ENCODE data around the gene TPD52L2. TPM values are rescaled to one million over a fixed set of nuclear protein-coding genes. Genes with fewer than 3 reads are reported as not detected.

TPD52L2 gene
- total RNA-seq, 4 donors from 2014 or later, result 85.9 to 101 (median 94.7) TPM

GRCh38 chr20:63854069-63854765 is 10.9 kb upstream of the TPD52L2 start:
- TF ChIP-seq CTCF (IDR thresholded peaks at IDR 0.05) (no peak), POLR2A (IDR thresholded peaks at IDR 0.05) (no peak)
- 4 to 6% methylated on average over 8 to 12 of the region's 17 CpGs for WGBS, 2 donors
- H3K4me3 ChIP-seq (ENCODE audit: low read depth, poor library complexity, severe bottlenecking), result no peak overlapping the region
- intact Hi-C loops (cut with DNase I; ENCODE audit: low total_unique reads), result no loop called here
- DNase-seq (ENCODE audit: low spot score in 2 of 2), result no peak

DNA sequence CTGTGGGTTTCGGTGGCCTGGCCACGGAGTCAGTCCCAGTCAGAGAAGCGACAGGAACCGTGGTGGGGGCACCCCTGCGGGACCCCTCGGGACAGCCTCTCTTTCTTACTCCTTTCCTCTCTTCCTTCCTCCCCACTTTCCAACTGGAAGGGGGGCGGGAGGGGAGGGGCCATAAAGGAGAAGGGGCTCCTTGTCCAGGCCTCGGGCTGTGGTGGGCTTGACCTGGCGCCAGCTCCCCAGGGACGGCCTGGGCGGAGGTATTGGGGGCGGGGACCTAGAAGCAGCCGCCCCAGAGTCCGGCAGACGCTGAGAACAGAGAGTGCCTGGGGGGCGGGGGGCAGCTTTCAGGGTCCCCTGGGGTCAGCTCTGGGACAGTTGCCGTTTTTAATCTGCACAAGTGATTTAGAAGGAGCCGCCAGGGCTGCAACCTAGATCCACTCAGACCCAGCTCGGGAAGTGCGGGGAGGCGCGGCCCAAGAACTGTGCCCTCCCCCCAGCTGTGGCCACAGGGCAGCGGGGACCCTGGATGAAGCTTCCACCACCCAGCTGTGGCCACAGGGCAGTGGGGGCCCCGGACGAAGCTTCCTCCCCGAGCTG is 10.2 kb upstream of the TPD52L2 start:
- H3K4me3 ChIP-seq (ENCODE audit: low read depth, poor library complexity, severe bottlenecking), result no peak overlapping the region
- no peak for DNase-seq (ENCODE audit: low spot score in 2 of 2)
- TF ChIP-seq CTCF (IDR thresholded peaks at IDR 0.05), result no peak
- TF ChIP-seq POLR2A (IDR thresholded peaks at IDR 0.05), result no peak
- intact Hi-C loops (cut with DNase I; ENCODE audit: low total_unique reads), result no loop called here
- 1 to 3% methylated on average over 12 to 15 of the region's 26 CpGs for WGBS, 2 donors

DNA sequence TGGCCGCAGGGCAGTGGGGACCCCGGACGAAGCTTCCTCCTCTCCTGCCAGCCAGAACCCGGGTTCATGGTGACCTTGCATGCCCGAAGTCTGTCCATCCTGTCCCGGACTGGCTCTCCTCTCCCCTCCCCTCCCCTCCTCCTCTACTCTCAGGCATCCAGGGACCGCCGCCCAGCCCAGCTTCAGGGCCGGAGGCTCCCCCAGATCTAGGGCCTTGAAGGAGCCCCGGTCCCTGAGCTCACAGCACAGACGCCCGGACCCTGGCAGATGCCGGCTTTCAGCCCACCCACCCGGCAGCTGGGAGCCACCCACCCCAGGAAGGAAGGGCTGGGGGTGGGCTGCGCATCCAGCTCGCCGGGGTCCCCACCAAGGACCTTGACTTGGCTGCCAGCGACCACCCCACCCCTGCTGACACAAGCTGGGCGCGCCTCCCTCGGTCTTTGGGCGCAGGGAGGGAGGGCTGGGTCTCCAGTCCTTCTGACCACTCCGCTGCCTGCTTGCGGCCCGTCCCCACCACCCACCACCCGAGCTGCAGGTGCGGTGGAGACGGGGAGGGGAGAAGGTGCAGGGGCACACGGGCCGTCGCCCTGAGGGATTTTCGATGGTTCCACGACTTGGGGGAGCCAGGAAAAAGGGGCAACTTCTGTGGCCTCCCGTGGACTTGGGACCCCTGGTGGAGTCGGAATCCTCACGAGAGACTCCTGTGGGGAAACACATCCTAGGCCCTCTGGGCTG is 9.5 kb upstream of the TPD52L2 start:
- WGBS, 2 donors, result 32 to 33% methylated on average over 21 to 22 of the region's 36 CpGs
- H3K4me3 ChIP-seq (ENCODE audit: low read depth, poor library complexity, severe bottlenecking), result no peak overlapping the region
- DNase-seq (ENCODE audit: low spot score in 2 of 2), result no peak

DNA sequence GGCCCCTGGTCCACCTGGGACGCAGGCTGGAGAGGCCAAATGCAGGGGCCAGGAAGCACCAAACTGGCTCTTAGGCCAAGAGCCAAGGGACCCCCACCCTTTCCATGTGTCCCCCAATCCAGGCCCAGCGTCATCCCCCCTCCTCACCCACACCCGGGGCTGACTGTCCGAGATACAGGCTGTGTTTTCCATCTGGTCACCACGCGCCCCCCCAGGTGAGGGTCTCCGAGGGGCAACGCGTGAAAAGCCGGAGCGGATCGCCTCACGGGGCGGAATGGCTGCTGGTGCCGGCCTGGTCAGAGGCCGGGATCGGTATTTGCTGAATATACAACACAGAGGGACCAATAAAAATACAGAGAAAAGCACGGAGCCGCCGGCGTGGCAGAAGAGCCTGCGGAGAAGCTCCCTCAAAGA is 9.0 kb upstream of the TPD52L2 start:
- WGBS, 2 donors, result 53 to 62% methylated on average over 22 of the region's 22 CpGs
- intact Hi-C loops (cut with DNase I; ENCODE audit: low total_unique reads), result no loop called here
- no peak overlapping the region for H3K4me3 ChIP-seq (ENCODE audit: low read depth, poor library complexity, severe bottlenecking)
- no peak for DNase-seq (ENCODE audit: low spot score in 2 of 2)
- TF ChIP-seq POLR2A (IDR thresholded peaks at IDR 0.05), result no peak
- no peak for TF ChIP-seq CTCF (IDR thresholded peaks at IDR 0.05)

More for the DNA sequence above, 9.5 kb upstream of the TPD52L2 start:
- intact Hi-C loops (cut with DNase I; ENCODE audit: low total_unique reads), result no loop called here
- no peak for TF ChIP-seq POLR2A (IDR thresholded peaks at IDR 0.05)

DNA sequence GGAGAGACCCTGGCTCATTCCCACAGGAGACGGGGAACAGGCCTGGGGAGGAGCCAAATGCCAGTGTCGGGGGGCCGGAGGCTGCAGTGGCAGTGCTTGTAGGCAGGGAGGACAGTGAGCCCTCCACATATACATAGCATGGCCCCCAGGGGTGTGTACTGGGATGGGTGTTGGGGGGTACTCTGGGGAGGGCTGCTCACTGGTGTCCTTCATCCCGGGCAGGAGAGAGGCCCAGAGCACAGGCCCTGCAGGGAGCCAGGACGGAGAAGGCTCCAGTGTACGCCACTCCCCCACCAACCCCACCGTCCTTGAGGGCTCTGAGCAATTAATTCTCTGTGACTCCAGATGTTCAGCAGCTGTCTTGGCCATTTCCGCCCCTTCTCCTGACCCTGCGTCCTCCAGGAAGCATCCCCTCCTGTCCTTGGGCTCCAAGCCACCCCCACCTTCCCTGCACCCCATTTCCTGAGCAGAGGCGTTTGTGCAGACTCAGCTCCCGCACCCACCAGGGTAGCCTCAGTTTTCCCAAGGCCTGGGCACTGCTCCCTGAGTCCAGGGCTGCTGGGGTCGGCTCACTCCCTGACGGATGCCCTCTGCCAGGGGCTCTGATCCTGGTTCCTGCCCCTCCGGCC is 7.2 kb upstream of the TPD52L2 start:
- no peak overlapping the region for H3K4me3 ChIP-seq (ENCODE audit: low read depth, poor library complexity, severe bottlenecking)
- TF ChIP-seq POLR2A (IDR thresholded peaks at IDR 0.05), result no peak
- TF ChIP-seq CTCF (IDR thresholded peaks at IDR 0.05), result no peak
- DNase-seq (ENCODE audit: low spot score in 2 of 2), result no peak
- intact Hi-C loops (cut with DNase I; ENCODE audit: low total_unique reads), result no loop called here
- WGBS, 2 donors, result 20 to 21% methylated on average over 14 of the region's 14 CpGs
